HG02870 (cell line): Measurements from ENCODE around the gene TRPM1.

ENCODE experiments used
- ATAC-seq: cut with Tn5 transposase; IDR thresholded peaks from one replicate; pipeline ENCODE4 v1.9.1; 2021; ENCODE audit warnings: mild to moderate bottlenecking, moderate library complexity; ENCODE audit not compliant: unreplicated experiment

The TRPM1 gene

GRCh38 chr15:31051496-31052080 is 49.9 kb downstream of the TRPM1 start:
- no peak for ATAC-seq

GRCh38 chr15:31050953-31051352 is 50.6 kb downstream of the TRPM1 start:
- ATAC-seq: no peak

- no peak for ATAC-seq
Observed at GRCh38 chr15:31049682-31050615, 51.6 kb downstream of the TRPM1 start.

GRCh38 chr15:31049111-31049510 is 52.4 kb downstream of the TRPM1 start:
- no peak for ATAC-seq

GRCh38 chr15:31047437-31047836 is 54.1 kb downstream of the TRPM1 start:
- ATAC-seq: no peak

GRCh38 chr15:31046759-31047359 is 54.7 kb downstream of the TRPM1 start:
- no peak for ATAC-seq

GRCh38 chr15:31045606-31046005 is 55.9 kb downstream of the TRPM1 start:
- ATAC-seq: no peak

GRCh38 chr15:31042751-31043150 is 58.8 kb downstream of the TRPM1 start:
- ATAC-seq: no peak

- ATAC-seq: no peak
Observed at GRCh38 chr15:31041610-31042009, 59.9 kb downstream of the TRPM1 start.

- no peak for ATAC-seq
Observed at GRCh38 chr15:31040611-31041010, 60.9 kb downstream of the TRPM1 start.

GRCh38 chr15:31039961-31040360 is 61.6 kb downstream of the TRPM1 start:
- ATAC-seq: no peak

GRCh38 chr15:31037731-31038477 is 63.6 kb downstream of the TRPM1 start:
- no peak for ATAC-seq

GRCh38 chr15:31036783-31037182 is 64.7 kb downstream of the TRPM1 start:
- no peak for ATAC-seq

GRCh38 chr15:31035610-31036009 is 65.9 kb downstream of the TRPM1 start:
- ATAC-seq: no peak

- no peak for ATAC-seq
Observed at GRCh38 chr15:31034152-31034551, 67.4 kb downstream of the TRPM1 start.

GRCh38 chr15:31032961-31033371 is 68.6 kb downstream of the TRPM1 start:
- ATAC-seq: no peak

GRCh38 chr15:31031471-31032067 is 70.0 kb downstream of the TRPM1 start:
- ATAC-seq: no peak

GRCh38 chr15:31027910-31028578 is 73.5 kb downstream of the TRPM1 start:
- no peak for ATAC-seq

- no peak for ATAC-seq
Observed at GRCh38 chr15:31025996-31026395, 75.5 kb downstream of the TRPM1 start.

- ATAC-seq: no peak
Observed at GRCh38 chr15:31024979-31025378, 76.5 kb downstream of the TRPM1 start.
